CD14-positive monocyte (primary cell): ENCODE results near the gene TPST1. TPM values are rescaled to one million over a fixed set of nuclear protein-coding genes. Genes with fewer than 3 reads are reported as not detected.

ENCODE experiments used
- DNase-seq, 3 donors: peaks; one replicate each; pipeline ENCODE4 v3.0.0-alpha.2; 2011 to 2022
- H2AFZ ChIP-seq: 2 replicates; pipeline ENCODE4 v1.6.0; 2012; ENCODE audit warnings: mild to moderate bottlenecking, low read depth, low read length, inconsistent platforms; ENCODE audit not compliant: insufficient read depth, poor library complexity, severe bottlenecking
- H3K27ac ChIP-seq, 2 donors: 1 replicate in 1 of 2; 2 replicates in 1 of 2; pipeline ENCODE4 v1.5.1; 2012 to 2013; ENCODE audit warnings: low read length in 2 of 2, control low read depth in 1 of 2, inconsistent platforms in 1 of 2, low read depth in 1 of 2, mild to moderate bottlenecking in 1 of 2
- H3K27me3 ChIP-seq, 2 donors: one replicate each; pipeline versions ENCODE4 v1.6.0 to v1.6.1; 2011 to 2013; ENCODE audit warnings: low read length in 2 of 2; ENCODE audit not compliant: control insufficient read depth in 2 of 2, insufficient read depth in 2 of 2
- H3K36me3 ChIP-seq, 2 donors: replicated peaks in 1 of 2; 1 replicate in 1 of 2; 2 replicates in 1 of 2; pipeline versions ENCODE4 v1.5.1 to v1.6.1; 2012 to 2013; ENCODE audit warnings: low read length in 2 of 2, control low read depth in 1 of 2, inconsistent platforms in 1 of 2, mild to moderate bottlenecking in 1 of 2; ENCODE audit not compliant: insufficient read depth in 2 of 2, control insufficient read depth in 1 of 2
- H3K4me1 ChIP-seq, 2 donors: 1 replicate in 1 of 2; 2 replicates in 1 of 2; pipeline versions ENCODE4 v1.5.1 to v1.6.1; 2012 to 2013; ENCODE audit warnings: low read length in 2 of 2, control low read depth in 1 of 2, inconsistent platforms in 1 of 2, mild to moderate bottlenecking in 1 of 2, moderate library complexity in 1 of 2; ENCODE audit not compliant: insufficient read depth in 2 of 2, control insufficient read depth in 1 of 2
- H3K4me2 ChIP-seq: replicated peaks from 2 replicates; pipeline ENCODE3; 2012; ENCODE audit warnings: low read length, moderate library complexity, mild to moderate bottlenecking; ENCODE audit not compliant: poor library complexity, severe bottlenecking; ENCODE audit errors: extremely low read depth
- H3K4me3 ChIP-seq, 3 experiments: fragments of 200-600 bp in 1 of 3; sonication (generic) in 1 of 3; replicated peaks in 1 of 3; 1 replicate in 2 of 3; 2 replicates in 1 of 3; pipeline ENCODE4 v1.5.1; 2011 to 2013; ENCODE audit warnings: low read length in 3 of 3, mild to moderate bottlenecking in 3 of 3, control low read depth in 2 of 3, low read depth in 2 of 3, inconsistent platforms in 1 of 3, moderate library complexity in 1 of 3
- H3K79me2 ChIP-seq: 2 replicates; pipeline ENCODE4 v1.6.0; 2012; ENCODE audit warnings: mild to moderate bottlenecking, control low read depth, inconsistent platforms, low read length, moderate library complexity; ENCODE audit not compliant: insufficient read depth
- H3K9ac ChIP-seq: 2 replicates; pipeline ENCODE4 v1.6.0; 2017; ENCODE audit warnings: low read length, mild to moderate bottlenecking; ENCODE audit not compliant: insufficient read depth, poor library complexity, severe bottlenecking
- H3K9me3 ChIP-seq, 2 donors: replicated peaks in 1 of 2; 1 replicate in 1 of 2; 2 replicates in 1 of 2; pipeline versions ENCODE4 v1.5.1 to v1.6.1; 2012 to 2013; ENCODE audit warnings: low read length in 2 of 2, control low read depth in 1 of 2; ENCODE audit not compliant: control insufficient read depth in 1 of 2, insufficient read depth in 1 of 2
- H4K20me1 ChIP-seq: 2 replicates; pipeline ENCODE4 v1.6.0; 2012; ENCODE audit warnings: mild to moderate bottlenecking, low read length, control low read depth, moderate library complexity; ENCODE audit not compliant: insufficient read depth
- H3K27ac Mint-ChIP-seq, 7 donors: one replicate each; pipeline ENCODE4 v1.8.0; 2020; ENCODE audit warnings: mild to moderate bottlenecking in 7 of 7, mixed read lengths in 7 of 7, moderate library complexity in 6 of 7, inconsistent platforms in 2 of 7
- H3K27me3 Mint-ChIP-seq, 3 donors: one replicate each; pipeline ENCODE4 v1.8.0; 2021 to 2022; ENCODE audit warnings: low read depth in 3 of 3, mild to moderate bottlenecking in 3 of 3, mixed read lengths in 3 of 3, moderate library complexity in 3 of 3, inconsistent platforms in 1 of 3
- H3K36me3 Mint-ChIP-seq, 2 donors: one replicate each; pipeline ENCODE4 v1.8.0; 2020; ENCODE audit warnings: mixed read lengths in 2 of 2, inconsistent platforms in 1 of 2, mild to moderate bottlenecking in 1 of 2
- H3K4me1 Mint-ChIP-seq: one replicate; pipeline ENCODE4 v1.8.0; 2020; ENCODE audit warnings: mild to moderate bottlenecking, mixed read lengths
- H3K4me3 Mint-ChIP-seq, 2 donors: one replicate each; pipeline ENCODE4 v1.8.0; 2020; ENCODE audit warnings: mild to moderate bottlenecking in 2 of 2, mixed read lengths in 2 of 2, moderate library complexity in 1 of 2
- H3K9me3 Mint-ChIP-seq, 7 donors: one replicate each; pipeline ENCODE4 v1.8.0; 2020 to 2022; ENCODE audit warnings: mixed read lengths in 7 of 7, mild to moderate bottlenecking in 6 of 7, moderate library complexity in 6 of 7, inconsistent platforms in 2 of 7
- WGBS: methylation state at CpG from one replicate; pipeline ENCODE4 v1.1.5; 2013; ENCODE audit warnings: missing lambda C conversion rate; ENCODE audit not compliant: insufficient coverage; 5-methylcytosine and 5-hydroxymethylcytosine counted together
- intact Hi-C, 2 donors: fragments of 100-400 bp; cut with micrococcal nuclease; formaldehyde crosslinking; loops; one replicate each; pipeline versions ENCODE4 v1.15.0 to v1.15.1; 2023
- polyA plus RNA-seq, 3 donors: library from polyadenylated mRNA; depleted of rRNA in 1 of 3; unstranded in 2 of 3; stranded (reverse) in 1 of 3; fragments of 300-500 nt in 2 of 3; fragments of >200 nt in 1 of 3; fragmentation: Illumina TruSeq in 2 of 3; gene quantifications; 1 replicate in 2 of 3; 2 replicates in 1 of 3; pipeline ENCODE4 v1.2.3, GENCODE V29; 2012 to 2021
- TF ChIP-seq, protein P1 (sequence below): fragments of 200-600 bp; IDR thresholded peaks from one replicate; pipeline ENCODE4 v1.8.0; 2022; ENCODE audit warnings: antibody characterized with exemption, mild to moderate bottlenecking

The TPST1 gene
- polyA plus RNA-seq, 3 donors = 0.54 to 4.8 (median 4.2) TPM

DNA sequence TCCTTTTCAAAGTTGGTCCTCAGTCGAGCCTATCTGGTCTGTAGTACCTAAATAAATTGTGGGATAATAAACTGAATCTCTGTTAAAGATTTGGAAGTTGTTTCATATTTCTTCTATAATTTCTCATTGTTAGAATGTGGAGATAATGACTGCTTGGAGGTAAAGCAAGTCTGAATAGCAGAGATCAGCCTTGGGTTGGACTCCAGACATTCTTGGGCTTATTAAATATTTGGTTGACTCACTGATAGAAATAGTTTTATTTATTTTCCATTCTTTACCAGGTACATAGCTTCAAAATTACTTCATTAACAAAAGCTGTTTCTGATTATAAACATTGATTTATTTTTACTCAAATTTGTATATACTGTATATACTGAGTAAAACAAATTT, 34.3 kb downstream of the TPST1 start:
- Histone ChIP-seq H3K79me2 (no peaks in the 10 kb centered on the region), H4K20me1 (no peaks in the 10 kb centered on the region)

DNA sequence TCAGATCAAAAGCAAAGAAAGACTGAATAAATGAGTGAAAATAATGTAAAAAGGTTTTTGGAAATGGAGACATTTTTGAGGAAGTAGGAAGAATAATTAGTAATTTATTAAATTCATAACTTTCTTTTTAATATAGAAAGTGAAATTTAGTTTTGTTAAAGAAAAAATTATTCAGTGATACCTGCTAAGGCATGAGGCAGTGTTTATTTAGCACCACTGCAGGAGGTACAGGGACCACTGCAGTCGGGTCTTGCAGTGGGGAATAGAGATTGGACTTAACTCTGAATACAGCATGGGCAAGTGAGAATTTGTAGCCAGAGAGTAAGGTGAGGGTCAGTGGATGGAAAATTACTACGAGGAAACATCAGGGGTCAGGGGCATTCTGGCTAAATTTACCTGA, 39.9 kb downstream of the TPST1 start:
- no peaks in the 10 kb centered on the region for H3K27me3 ChIP-seq
- WGBS = 75% methylated on average over 1 of the region's 2 CpGs

More for the DNA sequence above, 34.3 kb downstream of the TPST1 start:
- Mint-ChIP-seq H3K27me3 (peaks cover 0 to 3% (median 2%) of the 10 kb centered on the region in 3 donors), H3K9me3 (peaks cover 0 to 2% (median 0%) of the 10 kb centered on the region in 7 donors), H3K27ac (no peak overlapping the region), H3K4me3 (no peak overlapping the region), H3K36me3 (no peaks in the 10 kb centered on the region), H3K4me1 (peaks cover 2% of the 10 kb centered on the region)
- WGBS = no CpG with 5 or more reads among the region's 1 CpG
- no peak overlapping the region for H3K9ac ChIP-seq
- no peaks in the 10 kb centered on the region for H3K36me3 ChIP-seq
- no peak overlapping the region for H2AFZ ChIP-seq
- H3K9me3 ChIP-seq = no peaks in the 10 kb centered on the region
- no peak for DNase-seq
- intact Hi-C loops = no loop called here
- H3K27me3 ChIP-seq = no peaks in the 10 kb centered on the region
- TF ChIP-seq, protein P1, sequence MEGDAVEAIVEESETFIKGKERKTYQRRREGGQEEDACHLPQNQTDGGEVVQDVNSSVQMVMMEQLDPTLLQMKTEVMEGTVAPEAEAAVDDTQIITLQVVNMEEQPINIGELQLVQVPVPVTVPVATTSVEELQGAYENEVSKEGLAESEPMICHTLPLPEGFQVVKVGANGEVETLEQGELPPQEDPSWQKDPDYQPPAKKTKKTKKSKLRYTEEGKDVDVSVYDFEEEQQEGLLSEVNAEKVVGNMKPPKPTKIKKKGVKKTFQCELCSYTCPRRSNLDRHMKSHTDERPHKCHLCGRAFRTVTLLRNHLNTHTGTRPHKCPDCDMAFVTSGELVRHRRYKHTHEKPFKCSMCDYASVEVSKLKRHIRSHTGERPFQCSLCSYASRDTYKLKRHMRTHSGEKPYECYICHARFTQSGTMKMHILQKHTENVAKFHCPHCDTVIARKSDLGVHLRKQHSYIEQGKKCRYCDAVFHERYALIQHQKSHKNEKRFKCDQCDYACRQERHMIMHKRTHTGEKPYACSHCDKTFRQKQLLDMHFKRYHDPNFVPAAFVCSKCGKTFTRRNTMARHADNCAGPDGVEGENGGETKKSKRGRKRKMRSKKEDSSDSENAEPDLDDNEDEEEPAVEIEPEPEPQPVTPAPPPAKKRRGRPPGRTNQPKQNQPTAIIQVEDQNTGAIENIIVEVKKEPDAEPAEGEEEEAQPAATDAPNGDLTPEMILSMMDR = no peak
- no peak overlapping the region for H3K4me3 ChIP-seq
- no peak overlapping the region for H3K27ac ChIP-seq
- no peak overlapping the region for H3K4me2 ChIP-seq
- H3K4me1 ChIP-seq = no peaks in the 10 kb centered on the region

More for the DNA sequence above, 39.9 kb downstream of the TPST1 start:
- intact Hi-C loops = no loop called here
- Histone ChIP-seq H4K20me1 (no peaks in the 10 kb centered on the region), H3K4me2 (no peak overlapping the region), H3K79me2 (no peaks in the 10 kb centered on the region), H3K9ac (no peak overlapping the region), H3K27ac (no peak overlapping the region), H3K36me3 (no peaks in the 10 kb centered on the region), H3K4me1 (no peaks in the 10 kb centered on the region), H3K9me3 (no peaks in the 10 kb centered on the region), H3K4me3 (no peak overlapping the region), H2AFZ (no peak overlapping the region)
- H3K36me3 Mint-ChIP-seq = no peaks in the 10 kb centered on the region
- DNase-seq = no peak
- H3K9me3 Mint-ChIP-seq = no peaks in the 10 kb centered on the region
- TF ChIP-seq, protein P1 = no peak
- H3K27ac Mint-ChIP-seq = peak overlapping the region in 1 of 7 donors; percentile 15
- H3K4me1 Mint-ChIP-seq = peaks cover 12% of the 10 kb centered on the region
- no peak overlapping the region for H3K4me3 Mint-ChIP-seq
- peaks cover 0 to 2% (median 2%) of the 10 kb centered on the region in 3 donors for H3K27me3 Mint-ChIP-seq
